CD14-positive monocyte (primary cell): Measurements from ENCODE around the gene CNTN1. TPM values are rescaled to one million over a fixed set of nuclear protein-coding genes. Genes with fewer than 3 reads are reported as not detected.

Experiments used
- DNase-seq, 3 donors: peaks; one replicate each; pipeline ENCODE4 v3.0.0-alpha.2; 2011 to 2022
- H2AFZ ChIP-seq: 2 replicates; pipeline ENCODE4 v1.6.0; 2012; ENCODE audit warnings: mild to moderate bottlenecking, low read depth, low read length, inconsistent platforms; ENCODE audit not compliant: insufficient read depth, poor library complexity, severe bottlenecking
- H3K27ac ChIP-seq, 2 donors: 1 replicate in 1 of 2; 2 replicates in 1 of 2; pipeline ENCODE4 v1.5.1; 2012 to 2013; ENCODE audit warnings: low read length in 2 of 2, control low read depth in 1 of 2, inconsistent platforms in 1 of 2, low read depth in 1 of 2, mild to moderate bottlenecking in 1 of 2
- H3K27me3 ChIP-seq, 2 donors: one replicate each; pipeline versions ENCODE4 v1.6.0 to v1.6.1; 2011 to 2013; ENCODE audit warnings: low read length in 2 of 2; ENCODE audit not compliant: control insufficient read depth in 2 of 2, insufficient read depth in 2 of 2
- H3K36me3 ChIP-seq, 2 donors: replicated peaks in 1 of 2; 1 replicate in 1 of 2; 2 replicates in 1 of 2; pipeline versions ENCODE4 v1.5.1 to v1.6.1; 2012 to 2013; ENCODE audit warnings: low read length in 2 of 2, control low read depth in 1 of 2, inconsistent platforms in 1 of 2, mild to moderate bottlenecking in 1 of 2; ENCODE audit not compliant: insufficient read depth in 2 of 2, control insufficient read depth in 1 of 2
- H3K4me1 ChIP-seq, 2 donors: 1 replicate in 1 of 2; 2 replicates in 1 of 2; pipeline versions ENCODE4 v1.5.1 to v1.6.1; 2012 to 2013; ENCODE audit warnings: low read length in 2 of 2, control low read depth in 1 of 2, inconsistent platforms in 1 of 2, mild to moderate bottlenecking in 1 of 2, moderate library complexity in 1 of 2; ENCODE audit not compliant: insufficient read depth in 2 of 2, control insufficient read depth in 1 of 2
- H3K4me2 ChIP-seq: replicated peaks from 2 replicates; pipeline ENCODE3; 2012; ENCODE audit warnings: low read length, moderate library complexity, mild to moderate bottlenecking; ENCODE audit not compliant: poor library complexity, severe bottlenecking; ENCODE audit errors: extremely low read depth
- H3K4me3 ChIP-seq, 3 experiments: fragments of 200-600 bp in 1 of 3; sonication (generic) in 1 of 3; replicated peaks in 1 of 3; 1 replicate in 2 of 3; 2 replicates in 1 of 3; pipeline ENCODE4 v1.5.1; 2011 to 2013; ENCODE audit warnings: low read length in 3 of 3, mild to moderate bottlenecking in 3 of 3, control low read depth in 2 of 3, low read depth in 2 of 3, inconsistent platforms in 1 of 3, moderate library complexity in 1 of 3
- H3K79me2 ChIP-seq: 2 replicates; pipeline ENCODE4 v1.6.0; 2012; ENCODE audit warnings: mild to moderate bottlenecking, control low read depth, inconsistent platforms, low read length, moderate library complexity; ENCODE audit not compliant: insufficient read depth
- H3K9ac ChIP-seq: 2 replicates; pipeline ENCODE4 v1.6.0; 2017; ENCODE audit warnings: low read length, mild to moderate bottlenecking; ENCODE audit not compliant: insufficient read depth, poor library complexity, severe bottlenecking
- H3K9me3 ChIP-seq, 2 donors: replicated peaks in 1 of 2; 1 replicate in 1 of 2; 2 replicates in 1 of 2; pipeline versions ENCODE4 v1.5.1 to v1.6.1; 2012 to 2013; ENCODE audit warnings: low read length in 2 of 2, control low read depth in 1 of 2; ENCODE audit not compliant: control insufficient read depth in 1 of 2, insufficient read depth in 1 of 2
- H4K20me1 ChIP-seq: 2 replicates; pipeline ENCODE4 v1.6.0; 2012; ENCODE audit warnings: mild to moderate bottlenecking, low read length, control low read depth, moderate library complexity; ENCODE audit not compliant: insufficient read depth
- H3K27ac Mint-ChIP-seq, 7 donors: one replicate each; pipeline ENCODE4 v1.8.0; 2020; ENCODE audit warnings: mild to moderate bottlenecking in 7 of 7, mixed read lengths in 7 of 7, moderate library complexity in 6 of 7, inconsistent platforms in 2 of 7
- H3K27me3 Mint-ChIP-seq, 3 donors: one replicate each; pipeline ENCODE4 v1.8.0; 2021 to 2022; ENCODE audit warnings: low read depth in 3 of 3, mild to moderate bottlenecking in 3 of 3, mixed read lengths in 3 of 3, moderate library complexity in 3 of 3, inconsistent platforms in 1 of 3
- H3K36me3 Mint-ChIP-seq, 2 donors: one replicate each; pipeline ENCODE4 v1.8.0; 2020; ENCODE audit warnings: mixed read lengths in 2 of 2, inconsistent platforms in 1 of 2, mild to moderate bottlenecking in 1 of 2
- H3K4me1 Mint-ChIP-seq: one replicate; pipeline ENCODE4 v1.8.0; 2020; ENCODE audit warnings: mild to moderate bottlenecking, mixed read lengths
- H3K4me3 Mint-ChIP-seq, 2 donors: one replicate each; pipeline ENCODE4 v1.8.0; 2020; ENCODE audit warnings: mild to moderate bottlenecking in 2 of 2, mixed read lengths in 2 of 2, moderate library complexity in 1 of 2
- H3K9me3 Mint-ChIP-seq, 7 donors: one replicate each; pipeline ENCODE4 v1.8.0; 2020 to 2022; ENCODE audit warnings: mixed read lengths in 7 of 7, mild to moderate bottlenecking in 6 of 7, moderate library complexity in 6 of 7, inconsistent platforms in 2 of 7
- CTCF ChIP-seq: fragments of 200-600 bp; IDR thresholded peaks from one replicate; pipeline ENCODE4 v1.8.0; 2022; ENCODE audit warnings: antibody characterized with exemption, mild to moderate bottlenecking
- WGBS: methylation state at CpG from one replicate; pipeline ENCODE4 v1.1.5; 2013; ENCODE audit warnings: missing lambda C conversion rate; ENCODE audit not compliant: insufficient coverage; 5-methylcytosine and 5-hydroxymethylcytosine counted together
- intact Hi-C, 2 donors: fragments of 100-400 bp; cut with micrococcal nuclease; formaldehyde crosslinking; loops; one replicate each; pipeline versions ENCODE4 v1.15.0 to v1.15.1; 2023
- polyA plus RNA-seq, 3 donors: library from polyadenylated mRNA; depleted of rRNA in 1 of 3; unstranded in 2 of 3; stranded (reverse) in 1 of 3; fragments of 300-500 nt in 2 of 3; fragments of >200 nt in 1 of 3; fragmentation: Illumina TruSeq in 2 of 3; gene quantifications; 1 replicate in 2 of 3; 2 replicates in 1 of 3; pipeline ENCODE4 v1.2.3, GENCODE V29; 2012 to 2021

CNTN1 gene
- polyA plus RNA-seq, 3 donors, result not detected

- H3K27ac ChIP-seq, result no peak overlapping the region
- H3K4me1 ChIP-seq, result no peaks in the 10 kb centered on the region
- Mint-ChIP-seq H3K4me1 (no peaks in the 10 kb centered on the region), H3K36me3 (no peaks in the 10 kb centered on the region), H3K27me3 (no peaks in the 10 kb centered on the region), H3K9me3 (peaks cover 0 to 2% (median 0%) of the 10 kb centered on the region in 7 donors), H3K4me3 (no peak overlapping the region), H3K27ac (no peak overlapping the region)
- H3K79me2 ChIP-seq, result no peaks in the 10 kb centered on the region
- no peak overlapping the region for H3K9ac ChIP-seq
- intact Hi-C loops, result no loop called here
- H3K4me3 ChIP-seq, result no peak overlapping the region
- DNase-seq, result no peak
- H3K27me3 ChIP-seq, result no peaks in the 10 kb centered on the region
- no peak overlapping the region for H3K4me2 ChIP-seq
- no peak overlapping the region for H2AFZ ChIP-seq
- WGBS, result no CpG with 5 or more reads among the region's 3 CpGs
- H4K20me1 ChIP-seq, result no peaks in the 10 kb centered on the region
- no peak for TF ChIP-seq CTCF
- no peaks in the 10 kb centered on the region for H3K36me3 ChIP-seq
- H3K9me3 ChIP-seq, result peaks cover 0 to 5% of the 10 kb centered on the region in 2 donors
These were observed 197.1 kb downstream of the CNTN1 start for GRCh38 chr12:40889329-40889728.

GRCh38 chr12:40892528-40892927, 200.3 kb downstream of the CNTN1 start:
- no peaks in the 10 kb centered on the region for H3K36me3 ChIP-seq
- no peak overlapping the region for H3K4me3 ChIP-seq
- intact Hi-C loops, result no loop called here
- WGBS, result 100% methylated on average over 1 of the region's 4 CpGs
- no peaks in the 10 kb centered on the region for H3K27me3 ChIP-seq
- H3K9me3 ChIP-seq, result peaks cover 3 to 5% of the 10 kb centered on the region in 2 donors
- H4K20me1 ChIP-seq, result no peaks in the 10 kb centered on the region
- H3K27ac ChIP-seq, result no peak overlapping the region
- H3K9ac ChIP-seq, result no peak overlapping the region
- Mint-ChIP-seq H3K27me3 (no peaks in the 10 kb centered on the region), H3K9me3 (peaks cover 0 to 4% (median 0%) of the 10 kb centered on the region in 7 donors), H3K27ac (no peak overlapping the region), H3K4me3 (no peak overlapping the region), H3K36me3 (no peaks in the 10 kb centered on the region), H3K4me1 (no peaks in the 10 kb centered on the region)
- no peak overlapping the region for H2AFZ ChIP-seq
- no peak for DNase-seq
- no peak for TF ChIP-seq CTCF
- H3K4me2 ChIP-seq, result no peak overlapping the region
- H3K79me2 ChIP-seq, result no peaks in the 10 kb centered on the region
- H3K4me1 ChIP-seq, result no peaks in the 10 kb centered on the region
